Adrenal gland (tissue), 5 donors: ENCODE measurements around the gene IKBKG.
"Not testable (repeated sequence)": the region's sequence is repeated elsewhere in the genome, so short reads cannot be mapped to it uniquely, and the experiment has no call there.

ENCODE experiments used
- CTCF ChIP-seq, 6 experiments: fragments of 450-650 bp in 4 of 6; fragments of 200-600 bp in 2 of 6; sonication (generic) in 1 of 6; IDR thresholded peaks; 1 replicate in 5 of 6; 2 replicates in 1 of 6; pipeline versions ENCODE4 v1.5.1 to v1.8.0; 2016 to 2021; ENCODE audit warnings: antibody characterized with exemption in 6 of 6, mild to moderate bottlenecking in 2 of 6, moderate library complexity in 1 of 6
- POLR2A ChIP-seq, 2 donors: fragments of 450-650 bp; IDR thresholded peaks; one replicate each; pipeline ENCODE4 v1.6.1; 2017; ENCODE audit warnings: antibody characterized with exemption in 2 of 2, mild to moderate bottlenecking in 2 of 2, moderate library complexity in 1 of 2
- donor health status: DM: no; HTN: no; CAD: no.

- TF ChIP-seq CTCF, POLR2A (IDR thresholded peaks at IDR 0.05): not testable (repeated sequence)
Measured at GRCh38 chrX:154501423-154501822, 46.0 kb upstream of the IKBKG start.
